Activated CD4-positive, alpha-beta T cell treated with anti-CD3 and anti-CD28 coated beads, Interleukin-2, amount 50 U/mL, for 48 hours (primary cell): ENCODE data around the gene RXRB.
"Not testable (repeated sequence)": the region's sequence is repeated elsewhere in the genome, so short reads cannot be mapped to it uniquely, and the experiment has no call there.

Experiments
- DNase-seq, 2 experiments: peaks; one replicate each; pipeline ENCODE4 v3.0.0-alpha.2; 2020

The RXRB gene

GRCh38 chr6:33160728-33161344 is 39.6 kb downstream of the RXRB start:
- no peak for DNase-seq

DNA sequence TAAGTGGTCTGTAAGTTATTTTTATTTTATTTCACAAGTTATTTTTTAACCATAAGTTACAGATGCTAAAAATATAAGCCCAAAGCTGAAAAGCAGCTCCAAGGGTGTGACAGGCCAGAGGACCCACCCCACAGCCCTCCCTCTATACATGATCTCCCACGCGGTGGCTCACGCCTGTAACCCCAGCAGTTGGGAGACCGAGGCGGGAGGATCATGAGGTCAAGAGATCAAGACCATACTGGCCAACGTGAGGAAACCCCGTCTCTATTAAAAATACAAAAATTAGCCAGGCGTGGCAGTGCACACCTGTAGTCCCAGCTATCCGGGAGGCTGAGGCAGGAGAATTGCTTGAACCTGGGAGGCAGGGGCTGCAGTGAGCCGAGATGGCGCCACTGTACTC is 40.4 kb downstream of the RXRB start:
- DNase-seq = no peak

- no peak for DNase-seq
These were observed 43.5 kb downstream of the RXRB start for GRCh38 chr6:33156964-33157363.

DNA sequence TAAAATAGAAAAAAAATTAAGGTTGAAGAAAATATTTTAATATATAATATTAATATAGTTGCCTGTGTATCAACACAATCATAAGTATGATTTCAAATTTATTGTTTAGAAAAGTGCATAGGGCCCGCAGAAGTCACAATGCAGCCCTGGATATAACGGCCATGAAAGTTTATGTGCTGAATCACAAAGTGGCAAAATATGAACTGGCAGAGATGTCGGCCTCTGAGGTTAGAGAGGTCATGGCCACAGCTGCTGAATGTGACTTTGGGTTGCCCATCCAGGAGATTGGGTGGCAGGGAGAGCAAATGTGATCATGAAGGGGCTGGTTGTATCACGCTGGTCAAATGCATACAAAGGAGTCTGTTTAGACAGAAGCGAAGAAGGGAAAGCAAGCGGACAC is 43.9 kb downstream of the RXRB start:
- DNase-seq = no peak

- no peak for DNase-seq
These were observed 46.1 kb downstream of the RXRB start for GRCh38 chr6:33154349-33154748.

- no peak for DNase-seq
These were observed 49.4 kb downstream of the RXRB start for GRCh38 chr6:33151050-33151449.

- not testable (repeated sequence) for DNase-seq
These were observed 49.9 kb downstream of the RXRB start for GRCh38 chr6:33150560-33150959.

DNA sequence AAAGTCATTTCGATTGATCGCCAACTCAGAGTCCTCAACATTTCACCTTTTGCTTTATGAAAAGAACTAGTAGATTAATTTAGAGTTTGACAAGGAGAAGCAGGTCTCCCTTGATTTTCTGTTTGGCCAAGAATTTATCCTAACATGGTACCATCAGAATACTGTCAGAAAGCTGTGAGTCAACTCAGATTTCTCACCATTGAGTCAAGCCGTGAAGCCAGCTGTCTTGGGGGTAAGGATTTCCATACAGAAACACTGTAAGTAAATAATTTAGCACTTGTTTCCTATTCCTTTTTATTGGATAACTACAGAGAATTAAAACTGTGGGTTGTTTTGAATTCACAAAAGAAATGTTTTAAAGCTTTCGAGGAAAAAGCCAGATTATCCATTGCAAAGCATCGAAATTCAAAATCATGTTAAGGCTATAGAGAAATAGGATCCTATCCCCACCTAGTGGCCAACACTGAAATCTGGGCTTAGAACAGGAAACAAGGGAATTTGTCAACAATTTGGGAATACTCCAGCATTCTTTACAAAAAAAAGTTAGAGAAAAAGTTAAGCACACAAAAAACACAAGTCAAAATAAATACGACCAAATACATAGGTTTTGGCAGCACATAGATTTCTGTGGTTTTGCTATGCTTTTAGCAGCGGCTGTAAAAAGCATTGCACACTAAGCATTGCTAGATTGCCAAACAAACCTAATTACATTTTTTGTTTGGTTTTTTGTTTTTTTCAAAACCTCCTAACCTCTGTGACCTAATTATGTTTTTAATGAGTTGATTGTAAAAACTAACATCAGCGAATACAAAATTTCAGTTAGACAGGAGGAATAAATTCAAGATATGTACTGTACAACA is 52.4 kb downstream of the RXRB start:
- no peak for DNase-seq

- DNase-seq = no peak
These were observed 56.1 kb downstream of the RXRB start for GRCh38 chr6:33144373-33144772.
